Measurements from ENCODE around the gene TNFSF12. TPM values are rescaled to one million over a fixed set of nuclear protein-coding genes. Genes with fewer than 3 reads are reported as not detected.
A peak's percentile ranks its signal among the peaks of the same experiment; 100 is the strongest.

The TNFSF12 gene
- total and polyA plus RNA-seq, 2 donors from 2014 or later, result 48.0 to 61.8 TPM

- Histone ChIP-seq H3K27me3 (ENCODE audit: control insufficient read depth, insufficient read depth, low read length) (no peaks in the 10 kb centered on the region), H3K27ac (ENCODE audit: low read depth in 2 of 2, low read length in 2 of 2) (peak within 1 kb of the TSS; percentile 86 to 91), H3K4me1 (ENCODE audit: control insufficient read depth in 2 of 3, insufficient read depth in 2 of 3, low read depth in 1 of 3, low read length in 3 of 3) (peaks cover 8 to 50% (median 44%) of the 10 kb centered on the region in 3 donors), H3K9me3 (ENCODE audit: control insufficient read depth in 2 of 3, insufficient read depth in 1 of 3, low read length in 3 of 3) (no peaks in the 10 kb centered on the region), H3K9ac (ENCODE audit: low read length in 3 of 3) (peak within 1 kb of the TSS in 1 of 3 donors; percentile 56), H3K4me3 (ENCODE audit: low read length in 3 of 3) (peak within 1 kb of the TSS in 2 of 3 donors; percentile 22 to 56), H3K36me3 (ENCODE audit: control insufficient read depth in 2 of 3, insufficient read depth in 3 of 3, low read length in 3 of 3) (peaks cover 30 to 49% (median 38%) of the 10 kb centered on the region in 3 donors)
- TF ChIP-seq, protein P1, sequence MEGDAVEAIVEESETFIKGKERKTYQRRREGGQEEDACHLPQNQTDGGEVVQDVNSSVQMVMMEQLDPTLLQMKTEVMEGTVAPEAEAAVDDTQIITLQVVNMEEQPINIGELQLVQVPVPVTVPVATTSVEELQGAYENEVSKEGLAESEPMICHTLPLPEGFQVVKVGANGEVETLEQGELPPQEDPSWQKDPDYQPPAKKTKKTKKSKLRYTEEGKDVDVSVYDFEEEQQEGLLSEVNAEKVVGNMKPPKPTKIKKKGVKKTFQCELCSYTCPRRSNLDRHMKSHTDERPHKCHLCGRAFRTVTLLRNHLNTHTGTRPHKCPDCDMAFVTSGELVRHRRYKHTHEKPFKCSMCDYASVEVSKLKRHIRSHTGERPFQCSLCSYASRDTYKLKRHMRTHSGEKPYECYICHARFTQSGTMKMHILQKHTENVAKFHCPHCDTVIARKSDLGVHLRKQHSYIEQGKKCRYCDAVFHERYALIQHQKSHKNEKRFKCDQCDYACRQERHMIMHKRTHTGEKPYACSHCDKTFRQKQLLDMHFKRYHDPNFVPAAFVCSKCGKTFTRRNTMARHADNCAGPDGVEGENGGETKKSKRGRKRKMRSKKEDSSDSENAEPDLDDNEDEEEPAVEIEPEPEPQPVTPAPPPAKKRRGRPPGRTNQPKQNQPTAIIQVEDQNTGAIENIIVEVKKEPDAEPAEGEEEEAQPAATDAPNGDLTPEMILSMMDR (IDR thresholded peaks at IDR 0.05; ENCODE audit: borderline replicate concordance, extremely low read depth, insufficient read depth), result no peak
- FAIRE-seq (peak; percentile 32), DNase-seq (peak in 3 of 5 donors; percentile 44 to 92 (median 69))
- intact Hi-C loops (cut with DNase I), result no loop called here
Observed at GRCh38 chr17:7579001-7579833, 30.4 kb downstream of the TNFSF12 start, which contains the start of gene CD68. CD68 (plus strand) TSS chr17:7579638; CDS start chr17:7579678, 40 bp downstream.

GRCh38 chr17:7579834-7580603, 31.2 kb downstream of the TNFSF12 start:
- peak overlapping the region in 1 of 3 donors; percentile 56 for H3K9ac ChIP-seq (ENCODE audit: low read length in 3 of 3)
- H3K9me3 ChIP-seq (ENCODE audit: control insufficient read depth in 2 of 3, insufficient read depth in 1 of 3, low read length in 3 of 3), result no peaks in the 10 kb centered on the region
- H3K27ac ChIP-seq (ENCODE audit: low read depth in 2 of 2, low read length in 2 of 2), result peak overlapping the region; percentile 86 to 91
- H3K4me3 ChIP-seq (ENCODE audit: low read length in 3 of 3), result peak overlapping the region in 2 of 3 donors; percentile 22 to 56
- peaks cover 22 to 41% (median 30%) of the 10 kb centered on the region in 3 donors for H3K36me3 ChIP-seq (ENCODE audit: control insufficient read depth in 2 of 3, insufficient read depth in 3 of 3, low read length in 3 of 3)
- FAIRE-seq, result no peak
- intact Hi-C loops (cut with DNase I), result no loop called here
- peak in 1 of 5 donors; percentile 70 for DNase-seq
- TF ChIP-seq, protein P1 (IDR thresholded peaks at IDR 0.05; ENCODE audit: borderline replicate concordance, extremely low read depth, insufficient read depth), result no peak
- H3K27me3 ChIP-seq (ENCODE audit: control insufficient read depth, insufficient read depth, low read length), result no peaks in the 10 kb centered on the region
- peaks cover 2 to 45% (median 41%) of the 10 kb centered on the region in 3 donors for H3K4me1 ChIP-seq (ENCODE audit: control insufficient read depth in 2 of 3, insufficient read depth in 2 of 3, low read depth in 1 of 3, low read length in 3 of 3)

DNA sequence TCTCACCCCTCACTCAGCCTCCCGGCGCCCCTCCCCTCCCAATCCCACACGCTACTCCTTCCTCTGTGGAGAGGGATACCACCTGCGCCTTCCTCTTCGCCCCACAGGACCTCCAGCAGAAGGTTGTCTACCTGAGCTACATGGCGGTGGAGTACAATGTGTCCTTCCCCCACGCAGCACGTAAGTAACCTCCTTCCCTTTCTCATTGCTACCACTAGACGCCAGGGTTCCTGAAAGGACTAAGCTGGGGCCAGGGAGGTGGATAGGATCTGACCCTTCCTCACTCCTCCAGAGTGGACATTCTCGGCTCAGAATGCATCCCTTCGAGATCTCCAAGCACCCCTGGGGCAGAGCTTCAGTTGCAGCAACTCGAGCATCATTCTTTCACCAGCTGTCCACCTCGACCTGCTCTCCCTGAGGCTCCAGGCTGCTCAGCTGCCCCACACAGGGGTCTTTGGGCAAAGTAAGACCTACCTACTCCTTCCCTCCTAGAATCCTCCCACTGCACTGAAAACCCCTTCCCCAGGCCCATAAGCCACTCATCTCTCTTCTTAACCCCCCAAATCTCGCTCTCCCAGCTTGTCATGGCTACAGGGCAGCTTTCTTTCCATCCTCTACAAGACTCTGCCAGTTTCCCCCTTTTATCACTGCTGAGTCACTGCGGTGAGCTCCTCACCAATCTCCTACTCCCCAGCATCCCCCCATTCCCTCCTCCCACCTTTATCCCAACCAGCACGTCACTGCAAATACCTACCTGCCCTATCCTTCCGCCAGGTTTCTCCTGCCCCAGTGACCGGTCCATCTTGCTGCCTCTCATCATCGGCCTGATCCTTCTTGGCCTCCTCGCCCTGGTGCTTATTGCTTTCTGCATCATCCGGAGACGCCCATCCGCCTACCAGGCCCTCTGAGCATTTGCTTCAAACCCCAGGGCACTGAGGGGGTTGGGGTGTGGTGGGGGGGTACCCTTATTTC, 32.0 kb downstream of the TNFSF12 start:
- peak overlapping the region in 1 of 3 donors; percentile 56 for H3K4me3 ChIP-seq (ENCODE audit: low read length in 3 of 3)
- no peaks in the 10 kb centered on the region for H3K9me3 ChIP-seq (ENCODE audit: control insufficient read depth in 2 of 3, insufficient read depth in 1 of 3, low read length in 3 of 3)
- TF ChIP-seq, protein P1 (IDR thresholded peaks at IDR 0.05; ENCODE audit: borderline replicate concordance, extremely low read depth, insufficient read depth), result no peak
- peaks cover 14 to 32% (median 22%) of the 10 kb centered on the region in 3 donors for H3K36me3 ChIP-seq (ENCODE audit: control insufficient read depth in 2 of 3, insufficient read depth in 3 of 3, low read length in 3 of 3)
- H3K4me1 ChIP-seq (ENCODE audit: control insufficient read depth in 2 of 3, insufficient read depth in 2 of 3, low read depth in 1 of 3, low read length in 3 of 3), result peaks cover 0 to 40% (median 39%) of the 10 kb centered on the region in 3 donors
- FAIRE-seq (no peak), DNase-seq (peak in 1 of 5 donors; percentile 63)
- intact Hi-C loops (cut with DNase I), result no loop called here
- no peaks in the 10 kb centered on the region for H3K27me3 ChIP-seq (ENCODE audit: control insufficient read depth, insufficient read depth, low read length)
- peak overlapping the region in 1 of 3 donors; percentile 56 for H3K9ac ChIP-seq (ENCODE audit: low read length in 3 of 3)
- H3K27ac ChIP-seq (ENCODE audit: low read depth in 2 of 2, low read length in 2 of 2), result peak overlapping the region in 1 of 2 donors; percentile 20
